HG02840 (cell line): ENCODE results near the gene CYP3A5.
A peak's percentile ranks its signal among the peaks of the same experiment; 100 is the strongest.

ENCODE experiments used
- ATAC-seq: cut with Tn5 transposase; IDR thresholded peaks from one replicate; pipeline ENCODE4 v1.9.1; 2021; ENCODE audit warnings: mild to moderate bottlenecking, moderate library complexity, moderate number of reproducible peaks; ENCODE audit not compliant: unreplicated experiment, low FRiP score

The CYP3A5 gene

DNA sequence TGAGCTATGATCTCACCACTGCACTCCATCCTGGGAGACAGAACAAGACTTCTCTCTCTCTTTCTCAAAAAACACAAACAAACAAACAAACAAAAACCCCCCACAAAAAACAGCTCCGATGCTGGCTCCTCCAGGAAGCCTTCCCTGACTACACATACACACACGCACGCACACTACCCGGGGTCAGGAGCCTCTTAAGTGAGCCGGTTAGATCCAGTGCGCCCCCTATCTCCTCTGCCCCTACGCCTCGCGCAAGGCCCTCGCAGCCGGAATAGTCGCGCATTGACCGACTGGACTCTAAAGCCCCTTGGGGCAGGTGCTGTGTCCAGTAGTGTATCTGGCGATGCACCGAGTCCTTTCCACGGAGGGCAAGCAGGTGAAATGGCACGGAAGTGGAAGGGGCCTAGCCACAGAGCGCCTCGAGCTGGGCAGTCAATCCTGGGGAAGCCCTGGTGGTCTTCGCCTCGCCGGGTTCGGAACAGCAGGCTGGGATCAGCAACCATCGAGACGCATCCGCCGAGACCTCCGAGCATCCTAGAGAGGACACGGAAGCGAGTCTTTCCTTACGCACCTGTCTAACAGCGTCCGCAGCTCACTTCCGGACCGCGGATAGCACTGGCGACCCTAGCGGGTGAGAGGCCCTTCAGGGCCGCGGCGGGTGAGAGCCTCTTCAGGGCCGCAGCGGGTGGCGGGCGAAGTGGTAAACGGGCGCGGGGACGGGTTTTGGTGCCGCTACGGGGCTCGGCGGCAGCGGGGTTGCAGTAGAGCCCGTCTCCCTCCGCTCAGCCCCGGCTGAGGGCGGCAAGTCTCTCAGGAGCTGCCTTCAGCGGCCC, 63.2 kb downstream of the CYP3A5 start, which contains the start of gene ZSCAN25:
Gene ZSCAN25 (plus strand): TSS at position 588 of the 833 bp plus-strand sequence. CDS start 2,661 bp downstream, outside the sequence.
- peak; percentile 92 for ATAC-seq

- no peak for ATAC-seq
Observed at GRCh38 chr7:99615989-99616358, 63.8 kb downstream of the CYP3A5 start.

- no peak for ATAC-seq
Observed at GRCh38 chr7:99614495-99614894, 65.3 kb downstream of the CYP3A5 start.

- ATAC-seq = no peak
Observed at GRCh38 chr7:99607548-99607947, 72.2 kb downstream of the CYP3A5 start.

- ATAC-seq = no peak
Observed at GRCh38 chr7:99606531-99606930, 73.3 kb downstream of the CYP3A5 start.

GRCh38 chr7:99605527-99605926, 74.3 kb downstream of the CYP3A5 start:
- ATAC-seq = no peak

GRCh38 chr7:99601656-99602310, 78.0 kb downstream of the CYP3A5 start:
- ATAC-seq = no peak

DNA sequence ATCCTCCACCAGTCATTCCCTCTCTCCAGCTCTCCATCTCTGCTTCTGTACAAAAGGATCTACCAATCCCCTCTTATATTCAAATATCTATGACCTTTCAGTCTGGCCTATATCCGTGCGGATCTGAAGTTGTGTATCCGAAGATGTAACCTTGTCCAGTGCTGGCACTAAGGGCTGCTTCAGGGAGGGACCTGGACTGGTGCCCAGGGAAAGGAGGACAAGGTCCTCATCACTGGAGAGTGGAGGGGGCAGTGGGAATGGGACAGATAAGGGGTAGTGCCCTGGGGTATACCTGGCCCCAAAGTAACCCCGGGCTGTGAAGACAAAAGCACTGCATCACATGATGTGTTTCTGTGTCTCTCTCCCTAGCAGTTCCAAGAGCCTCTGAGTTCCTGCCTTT, 80.0 kb downstream of the CYP3A5 start:
- no peak for ATAC-seq
